Activated T-cell treated with anti-CD3 and anti-CD28 coated beads, Interleukin-2, amount 50 U/mL, for 24 hours (primary cell): ENCODE data around the gene HCN4.

Source experiments
- DNase-seq: peaks from one replicate; pipeline ENCODE4 v3.0.0-alpha.2; 2020
- H3K27ac Mint-ChIP-seq: 2 replicates; pipeline ENCODE4 v1.8.0; 2020; ENCODE audit warnings: mild to moderate bottlenecking, mixed read lengths
- H3K27me3 Mint-ChIP-seq: 2 replicates; pipeline ENCODE4 v1.8.0; 2020; ENCODE audit warnings: mixed read lengths
- H3K36me3 Mint-ChIP-seq: 2 replicates; pipeline ENCODE4 v1.8.0; 2020; ENCODE audit warnings: low read depth, mixed read lengths
- H3K4me1 Mint-ChIP-seq: 2 replicates; pipeline ENCODE4 v1.8.0; 2020; ENCODE audit warnings: low read depth, mixed read lengths
- H3K4me3 Mint-ChIP-seq: 2 replicates; pipeline ENCODE4 v1.8.0; 2020; ENCODE audit warnings: mild to moderate bottlenecking, moderate library complexity, mixed read lengths
- H3K9me3 Mint-ChIP-seq: 2 replicates; pipeline ENCODE4 v1.8.0; 2020; ENCODE audit warnings: mixed read lengths

Gene HCN4

DNA sequence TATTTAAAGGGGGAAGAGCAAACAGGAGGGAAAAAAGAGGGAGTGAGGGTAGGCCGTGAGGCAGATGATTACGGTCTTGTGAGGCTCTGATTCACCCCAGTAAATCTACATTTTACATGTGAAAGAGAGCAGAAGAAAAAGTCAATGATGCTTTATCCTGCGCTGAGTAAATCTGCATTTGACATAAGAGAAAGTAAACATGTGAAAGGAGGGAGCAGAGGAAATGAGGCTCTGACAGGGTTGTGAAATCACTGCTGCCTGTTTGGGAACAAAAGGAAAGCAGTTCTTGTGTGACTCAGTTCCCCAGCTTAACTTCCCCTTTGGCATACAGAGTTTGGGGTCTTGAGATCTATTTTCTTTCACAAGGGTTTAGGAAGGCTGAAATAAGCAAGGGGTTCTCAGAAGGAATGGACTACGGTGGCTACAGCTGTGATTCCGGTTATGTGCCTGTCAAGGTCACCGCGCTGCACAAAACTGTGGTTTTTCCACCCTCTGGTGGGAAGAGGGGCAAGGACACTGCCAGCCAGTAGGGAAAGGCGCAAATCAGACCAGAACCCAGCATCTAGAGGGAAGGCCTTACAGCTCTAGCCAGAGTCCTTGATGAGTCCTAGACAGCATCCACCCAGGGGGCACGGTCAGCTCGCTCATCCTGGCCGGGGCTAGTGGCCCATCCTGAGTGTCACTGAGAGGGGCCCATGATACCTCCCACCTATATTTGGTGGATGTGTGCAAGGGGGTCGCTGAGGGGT lies 18.9 kb upstream of the HCN4 start:
- no peaks in the 10 kb centered on the region for H3K36me3 Mint-ChIP-seq

DNA sequence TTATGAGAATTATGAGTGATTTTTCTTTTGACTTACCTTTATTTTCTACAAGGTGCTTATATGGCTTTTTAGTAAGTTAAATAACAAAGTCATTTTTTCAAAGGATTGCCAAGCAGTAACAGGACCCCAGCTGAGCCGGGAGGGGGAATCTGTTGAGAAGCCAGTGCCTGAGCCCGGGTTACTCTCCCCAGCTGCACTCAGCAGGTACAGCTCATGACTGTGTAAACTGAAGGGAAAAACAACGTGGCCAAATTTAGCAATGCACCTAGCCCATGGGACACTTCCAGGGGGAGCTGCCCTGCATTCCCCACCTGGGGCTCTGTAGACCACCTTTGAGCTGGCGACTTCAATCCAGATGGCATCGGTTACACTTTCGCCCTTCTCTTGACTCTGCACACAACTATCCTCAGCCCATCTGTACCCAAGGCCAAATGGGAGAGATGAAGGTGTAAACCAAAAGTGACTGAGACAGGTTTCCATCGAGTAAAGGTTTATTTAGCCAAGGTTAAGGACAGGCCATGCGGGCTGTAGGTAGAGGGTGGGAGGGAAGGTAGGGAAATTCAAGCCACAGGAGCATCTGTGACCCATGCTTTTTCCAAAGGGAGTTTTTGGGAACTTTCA lies 18.2 kb upstream of the HCN4 start:
- Mint-ChIP-seq H3K36me3 (no peaks in the 10 kb centered on the region), H3K27me3 (peaks cover 35% of the 10 kb centered on the region), H3K9me3 (no peaks in the 10 kb centered on the region), H3K4me1 (no peaks in the 10 kb centered on the region), H3K27ac (no peak overlapping the region), H3K4me3 (no peak overlapping the region)
- DNase-seq, result no peak

More for the DNA sequence above, 18.9 kb upstream of the HCN4 start:
- Mint-ChIP-seq H3K9me3 (no peaks in the 10 kb centered on the region), H3K27me3 (peaks cover 29% of the 10 kb centered on the region), H3K4me3 (no peak overlapping the region), H3K4me1 (no peaks in the 10 kb centered on the region), H3K27ac (no peak overlapping the region)
- DNase-seq, result no peak

DNA sequence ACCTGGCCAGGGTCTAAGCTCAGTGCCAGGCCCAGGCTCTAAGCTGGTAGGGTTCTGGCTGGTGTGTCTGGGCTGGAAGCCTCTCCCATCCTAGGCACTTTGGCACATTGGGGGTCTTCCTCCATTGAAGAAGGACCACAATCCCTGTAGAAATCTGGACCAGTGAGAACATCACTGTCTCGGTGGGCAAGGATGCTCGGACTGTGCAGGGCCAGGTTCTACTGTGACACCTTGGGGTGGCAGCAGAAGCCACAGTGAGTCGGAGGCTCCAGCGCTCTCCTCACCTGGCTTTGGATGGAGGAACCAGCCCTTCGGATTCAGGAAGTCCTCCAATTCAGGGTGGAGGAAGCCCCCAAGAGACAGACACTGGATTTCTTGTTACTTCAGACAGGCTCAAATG lies 17.5 kb upstream of the HCN4 start:
- H3K9me3 Mint-ChIP-seq, result peaks cover 3% of the 10 kb centered on the region
- no peaks in the 10 kb centered on the region for H3K36me3 Mint-ChIP-seq
- no peak overlapping the region for H3K27ac Mint-ChIP-seq
- no peaks in the 10 kb centered on the region for H3K4me1 Mint-ChIP-seq
- no peak for DNase-seq
- H3K4me3 Mint-ChIP-seq, result no peak overlapping the region
- H3K27me3 Mint-ChIP-seq, result peaks cover 35% of the 10 kb centered on the region

DNA sequence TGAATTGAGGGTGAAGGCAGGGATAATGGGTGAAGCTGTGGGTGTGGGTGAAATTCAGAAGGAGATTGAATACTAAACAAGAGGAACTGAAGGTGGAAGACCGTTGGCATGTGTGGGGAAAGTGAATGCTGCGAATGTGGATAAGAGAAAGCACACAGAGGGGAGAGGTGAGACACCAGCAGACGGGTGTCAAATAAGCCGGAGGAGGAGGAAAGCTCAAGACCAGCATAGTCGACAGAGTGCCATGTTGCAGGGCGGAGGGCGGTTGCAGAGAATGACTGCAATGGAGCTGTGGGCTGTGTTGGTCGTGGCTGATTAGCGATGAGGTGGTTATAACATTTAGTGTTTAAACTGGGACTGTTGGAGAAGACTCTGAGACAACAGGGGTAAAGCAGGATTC lies 16.4 kb upstream of the HCN4 start:
- Mint-ChIP-seq H3K36me3 (no peaks in the 10 kb centered on the region), H3K9me3 (peaks cover 7% of the 10 kb centered on the region), H3K27ac (no peak overlapping the region), H3K4me3 (no peak overlapping the region), H3K4me1 (no peaks in the 10 kb centered on the region), H3K27me3 (peaks cover 43% of the 10 kb centered on the region)
- no peak for DNase-seq

DNA sequence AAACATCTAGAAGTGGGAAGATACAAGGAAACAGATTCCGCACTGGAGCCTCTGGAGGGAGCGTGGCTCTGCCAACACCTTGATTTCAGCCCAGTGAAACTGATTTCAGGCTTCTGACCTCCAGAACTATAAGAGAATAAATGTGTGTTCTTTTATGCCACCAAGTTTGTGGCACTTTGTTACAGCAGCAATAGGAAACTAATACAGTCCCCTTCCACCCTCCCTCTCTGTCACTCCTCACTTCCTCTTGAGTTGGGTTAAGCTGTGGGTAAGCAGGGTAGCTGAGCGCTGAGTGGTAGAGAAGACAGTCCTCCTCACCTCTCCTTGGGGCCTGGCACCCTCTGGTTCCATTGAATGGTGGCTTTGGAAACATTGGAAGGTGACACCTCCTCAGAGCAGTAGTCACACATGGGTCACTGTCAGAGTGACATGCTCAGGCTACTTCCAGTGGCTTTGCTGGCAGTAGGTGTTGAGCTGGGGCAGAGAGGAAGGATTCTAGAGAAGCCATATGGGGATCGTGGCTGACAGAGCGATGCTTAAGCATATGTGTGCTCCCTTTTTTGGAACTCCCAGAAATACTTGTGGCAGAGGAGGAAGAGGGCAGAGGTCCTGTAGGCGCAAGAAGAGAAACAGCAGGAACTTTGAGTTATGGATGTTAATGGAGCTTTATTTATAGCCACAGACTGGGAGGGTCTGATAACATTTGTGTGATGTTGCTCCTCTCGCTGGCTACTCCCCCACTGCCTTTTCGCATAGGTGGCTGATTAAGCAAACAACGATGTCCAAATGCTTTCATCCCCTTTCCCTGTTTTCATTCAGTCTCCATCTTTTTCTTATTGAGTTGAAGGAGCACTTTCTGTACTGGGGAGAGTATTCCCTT lies 14.8 kb upstream of the HCN4 start:
- no peak for DNase-seq
- H3K36me3 Mint-ChIP-seq, result no peaks in the 10 kb centered on the region
- H3K4me1 Mint-ChIP-seq, result no peaks in the 10 kb centered on the region
- peaks cover 7% of the 10 kb centered on the region for H3K9me3 Mint-ChIP-seq
- peaks cover 47% of the 10 kb centered on the region for H3K27me3 Mint-ChIP-seq
- no peak overlapping the region for H3K4me3 Mint-ChIP-seq
- H3K27ac Mint-ChIP-seq, result no peak overlapping the region

DNA sequence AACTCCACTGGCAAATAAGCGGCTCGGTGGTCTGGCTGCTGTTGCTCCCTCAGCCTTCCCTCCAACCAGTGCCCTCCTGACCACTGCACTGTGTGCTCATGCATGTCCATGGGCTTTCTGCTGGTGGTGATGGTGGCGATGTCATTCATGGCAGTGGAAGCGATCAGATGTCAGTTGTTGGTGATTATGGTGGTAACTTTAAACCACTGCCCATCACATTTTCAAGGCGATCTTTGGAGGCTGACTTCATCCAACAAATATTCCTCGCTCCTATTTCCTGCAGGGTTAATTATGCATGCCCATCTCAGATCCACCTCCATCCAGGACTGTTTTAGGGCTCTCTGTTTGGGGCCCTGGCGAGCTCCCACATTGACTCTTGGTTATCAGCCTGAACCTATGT lies 13.4 kb upstream of the HCN4 start:
- Mint-ChIP-seq H3K4me3 (no peak overlapping the region), H3K9me3 (peaks cover 7% of the 10 kb centered on the region), H3K36me3 (no peaks in the 10 kb centered on the region), H3K27ac (no peak overlapping the region), H3K27me3 (peaks cover 47% of the 10 kb centered on the region), H3K4me1 (no peaks in the 10 kb centered on the region)
- no peak for DNase-seq

DNA sequence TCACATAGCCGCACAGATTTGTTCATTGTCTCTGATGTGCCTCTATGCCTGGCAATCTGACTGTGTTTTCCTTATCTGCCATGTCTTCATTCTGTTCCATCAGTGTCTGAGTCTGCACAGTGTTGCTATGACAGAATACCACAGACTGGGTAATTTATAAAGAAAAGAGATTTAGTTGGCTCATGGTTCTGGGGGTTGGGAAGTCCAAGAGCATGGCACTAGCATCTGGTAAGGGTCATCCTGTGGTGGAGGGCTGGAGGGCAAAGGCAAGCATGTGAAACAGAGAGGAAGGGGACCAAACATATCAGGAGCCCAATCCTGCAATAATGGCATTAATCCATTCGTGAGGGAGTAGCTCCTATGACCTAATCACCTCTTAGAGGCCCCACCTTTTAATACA lies 11.9 kb upstream of the HCN4 start:
- Mint-ChIP-seq H3K9me3 (peaks cover 7% of the 10 kb centered on the region), H3K27me3 (peaks cover 44% of the 10 kb centered on the region), H3K36me3 (no peaks in the 10 kb centered on the region), H3K4me3 (no peak overlapping the region), H3K4me1 (no peaks in the 10 kb centered on the region), H3K27ac (no peak overlapping the region)
- no peak for DNase-seq

DNA sequence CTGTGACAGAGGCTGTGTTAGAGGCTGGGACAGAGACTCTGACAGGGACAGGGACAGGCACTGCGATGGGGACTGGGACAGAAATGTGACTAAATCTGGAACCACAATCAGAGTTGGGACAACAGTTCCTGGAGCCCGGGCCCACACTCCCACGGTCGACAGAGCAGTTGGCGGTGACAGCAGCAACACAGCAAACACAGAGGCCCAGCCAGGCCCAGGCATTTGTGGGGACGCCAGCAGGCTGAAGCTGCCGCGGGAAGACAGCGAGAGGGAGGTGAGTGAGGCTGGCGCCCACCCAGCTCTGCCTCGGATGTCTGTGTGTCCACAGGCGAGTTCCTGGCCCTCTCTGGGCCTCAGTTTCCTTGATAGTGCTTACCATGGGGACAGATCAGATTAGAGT lies 9.3 kb upstream of the HCN4 start:
- peaks cover 7% of the 10 kb centered on the region for H3K9me3 Mint-ChIP-seq
- no peak for DNase-seq
- H3K27me3 Mint-ChIP-seq, result peaks cover 34% of the 10 kb centered on the region
- no peak overlapping the region for H3K27ac Mint-ChIP-seq
- no peaks in the 10 kb centered on the region for H3K36me3 Mint-ChIP-seq
- H3K4me1 Mint-ChIP-seq, result no peaks in the 10 kb centered on the region
- no peak overlapping the region for H3K4me3 Mint-ChIP-seq

DNA sequence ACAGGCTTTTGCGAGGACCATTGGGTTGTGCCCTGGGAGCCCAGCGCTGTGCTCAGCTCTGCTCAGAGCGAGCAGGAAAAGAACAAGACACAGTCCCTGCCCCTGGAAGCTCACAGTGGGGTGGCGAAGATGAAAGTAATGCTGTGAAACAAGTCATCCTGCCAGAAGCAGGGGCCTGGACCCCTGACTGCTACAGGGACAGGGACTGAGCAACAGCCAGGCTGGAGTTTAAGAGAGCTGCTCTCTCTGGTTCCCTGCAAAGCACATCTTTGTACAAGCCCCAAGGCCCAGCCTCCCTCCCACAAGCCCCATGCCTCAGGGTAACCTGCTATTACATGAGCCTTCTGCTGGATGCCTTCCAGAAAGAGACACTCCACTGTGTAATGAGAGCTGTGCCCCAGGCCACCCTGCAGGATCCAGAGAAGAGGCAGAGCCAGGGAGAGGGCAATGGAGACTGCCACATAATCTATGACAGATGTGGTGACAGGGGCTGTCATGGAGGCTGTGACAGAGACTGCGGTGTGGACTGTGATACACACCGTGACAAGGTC lies 7.1 kb upstream of the HCN4 start:
- Mint-ChIP-seq H3K4me3 (no peak overlapping the region), H3K36me3 (no peaks in the 10 kb centered on the region), H3K27ac (no peak overlapping the region), H3K9me3 (peaks cover 4% of the 10 kb centered on the region), H3K27me3 (peaks cover 35% of the 10 kb centered on the region), H3K4me1 (no peaks in the 10 kb centered on the region)
- no peak for DNase-seq

DNA sequence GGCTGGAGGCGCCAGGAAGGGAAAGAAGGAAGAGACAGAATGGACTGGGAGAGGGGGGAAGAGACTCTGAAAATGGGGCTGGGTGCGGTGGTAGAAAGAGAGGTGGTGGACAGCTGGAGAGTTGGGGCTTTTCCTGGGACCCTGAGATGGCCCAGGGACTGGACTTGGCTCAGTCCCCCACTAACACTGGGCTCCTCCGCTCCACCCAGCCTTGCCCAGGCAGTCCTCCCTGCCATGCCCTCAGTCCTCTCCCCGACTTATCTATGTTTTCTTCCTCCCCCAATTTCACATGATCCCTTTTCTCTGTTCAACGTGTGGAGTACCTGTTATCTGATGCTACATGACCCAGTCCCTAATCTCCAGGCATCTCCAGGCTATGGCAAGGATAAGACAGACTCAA lies 6.3 kb upstream of the HCN4 start:
- Mint-ChIP-seq H3K9me3 (no peaks in the 10 kb centered on the region), H3K27ac (no peak overlapping the region), H3K4me3 (no peak overlapping the region)

DNA sequence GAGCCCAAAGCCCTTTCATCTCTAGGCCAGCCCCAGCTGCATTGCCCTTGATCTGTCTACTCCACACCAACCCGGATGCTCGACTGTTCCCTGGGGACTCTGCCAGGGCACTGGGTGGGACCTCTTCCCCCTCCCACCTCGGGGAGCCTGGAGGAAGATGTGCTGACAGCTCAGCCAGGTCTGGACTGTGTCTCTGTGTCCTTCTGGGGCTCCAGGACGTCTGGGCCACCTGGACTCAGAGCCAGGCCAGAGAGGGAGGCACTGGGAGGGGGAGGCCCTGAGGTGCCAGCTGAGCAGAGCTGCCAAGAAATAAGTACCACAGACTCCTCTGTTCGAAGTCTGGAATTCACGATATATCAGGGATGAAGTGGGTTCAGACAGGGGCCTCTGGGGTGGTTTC lies 5.8 kb upstream of the HCN4 start:
- Mint-ChIP-seq H3K4me1 (no peaks in the 10 kb centered on the region), H3K36me3 (no peaks in the 10 kb centered on the region), H3K4me3 (no peak overlapping the region), H3K27me3 (peaks cover 38% of the 10 kb centered on the region), H3K9me3 (no peaks in the 10 kb centered on the region), H3K27ac (no peak overlapping the region)
- no peak for DNase-seq

More for the DNA sequence above, 6.3 kb upstream of the HCN4 start:
- Mint-ChIP-seq H3K36me3 (no peaks in the 10 kb centered on the region), H3K4me1 (no peaks in the 10 kb centered on the region), H3K27me3 (peaks cover 37% of the 10 kb centered on the region)
- no peak for DNase-seq

DNA sequence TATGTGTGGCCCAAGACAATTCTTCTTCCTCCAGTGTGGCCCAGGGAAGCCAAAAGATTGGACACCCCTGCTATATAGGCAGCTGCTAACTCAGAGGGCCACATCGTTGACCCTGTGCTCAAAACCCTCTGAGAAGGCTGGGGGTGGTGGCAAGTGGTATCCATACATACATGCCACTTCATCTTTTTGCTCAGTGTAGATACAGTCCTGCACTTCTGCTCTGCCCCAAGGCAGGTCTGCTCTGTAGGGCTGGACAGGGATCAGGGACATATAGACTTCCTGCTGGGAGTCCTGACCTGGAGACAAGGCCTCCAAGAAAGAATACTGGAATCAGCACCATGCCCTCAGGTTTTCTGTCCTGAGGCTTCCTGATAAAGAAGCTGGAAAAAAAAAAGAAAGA lies 4.5 kb upstream of the HCN4 start:
- no peak for DNase-seq
- Mint-ChIP-seq H3K27ac (no peak overlapping the region), H3K36me3 (no peaks in the 10 kb centered on the region), H3K9me3 (no peaks in the 10 kb centered on the region), H3K4me1 (no peaks in the 10 kb centered on the region), H3K4me3 (no peak overlapping the region), H3K27me3 (peaks cover 44% of the 10 kb centered on the region)

DNA sequence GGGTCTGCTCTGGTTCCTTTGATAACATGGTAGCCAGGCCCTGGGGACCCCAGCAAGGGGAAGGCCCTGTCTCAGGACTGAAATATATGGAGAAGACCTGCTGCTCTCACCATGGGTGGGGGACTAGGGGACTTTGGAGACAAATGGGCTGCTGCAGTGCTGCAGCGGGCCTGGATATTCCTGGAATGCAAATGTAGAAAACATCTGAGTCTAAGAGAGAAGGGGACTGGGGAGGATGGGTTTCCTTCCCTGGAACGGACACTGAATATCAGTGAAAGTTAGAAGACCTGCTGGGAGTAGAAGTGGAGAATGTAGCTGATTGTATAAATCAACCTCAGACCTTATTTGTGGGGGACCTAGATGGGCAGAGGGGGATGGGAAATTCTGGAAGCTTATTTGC lies 3.1 kb upstream of the HCN4 start:
- Mint-ChIP-seq H3K36me3 (no peaks in the 10 kb centered on the region), H3K4me3 (no peak overlapping the region), H3K4me1 (no peaks in the 10 kb centered on the region), H3K27me3 (peaks cover 51% of the 10 kb centered on the region), H3K9me3 (no peaks in the 10 kb centered on the region), H3K27ac (no peak overlapping the region)
- DNase-seq, result no peak

DNA sequence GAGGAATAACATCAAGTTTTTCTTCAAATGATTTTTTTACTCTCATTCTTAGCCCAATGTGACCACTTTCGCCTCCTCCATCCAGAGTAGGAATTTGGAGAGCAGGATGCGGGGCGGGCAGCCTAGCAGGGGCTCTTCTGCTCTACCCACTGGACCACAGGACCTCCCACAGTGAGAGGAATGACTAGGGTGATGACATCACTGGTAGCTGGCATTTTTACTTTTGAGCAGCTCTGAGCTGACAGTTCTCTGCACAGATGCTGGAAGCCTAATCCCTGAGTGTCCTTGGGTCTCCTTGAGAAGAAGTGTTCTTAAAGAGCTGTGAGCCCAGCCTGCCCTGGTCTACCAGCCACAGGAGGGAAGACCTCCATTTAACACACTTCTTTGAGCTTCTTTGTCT lies 1.4 kb upstream of the HCN4 start:
- Mint-ChIP-seq H3K9me3 (no peaks in the 10 kb centered on the region), H3K4me1 (no peaks in the 10 kb centered on the region), H3K27me3 (peaks cover 68% of the 10 kb centered on the region), H3K4me3 (no peak overlapping the region), H3K36me3 (no peaks in the 10 kb centered on the region), H3K27ac (no peak overlapping the region)
- no peak for DNase-seq
